Activated gamma-delta T cell treated with anti-CD3 and anti-CD28 coated beads, Interleukin-2, amount 50 U/mL, for 16 hours (primary cell): Measurements from ENCODE around the gene SHISA8.
"Not testable (repeated sequence)": the region's sequence is repeated elsewhere in the genome, so short reads cannot be mapped to it uniquely, and the experiment has no call there.

Source experiments
- DNase-seq: peaks from one replicate; pipeline ENCODE4 v3.0.0-alpha.2; 2020; ENCODE audit warnings: low read depth

Gene SHISA8

DNA sequence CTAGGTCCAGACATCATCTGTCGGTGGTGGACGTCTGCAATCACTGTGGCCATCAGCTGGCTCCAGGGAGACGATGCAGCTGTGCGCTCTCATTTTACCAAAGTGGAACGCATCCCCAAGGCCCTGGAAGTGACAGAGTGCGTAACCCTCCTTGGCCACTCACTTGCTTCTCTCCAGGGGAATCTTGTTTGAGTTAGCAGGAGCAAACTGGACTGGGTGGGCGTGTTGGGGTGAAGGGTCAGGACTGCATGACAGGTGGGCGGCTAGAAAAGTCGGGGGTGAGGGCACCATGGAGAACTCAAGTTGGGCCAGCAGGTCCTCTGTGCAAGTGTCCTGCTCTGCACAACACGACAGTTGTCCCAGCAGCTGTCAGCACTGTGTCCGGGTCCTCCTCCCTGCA is 16.2 kb downstream of the SHISA8 start:
- DNase-seq, result no peak

DNA sequence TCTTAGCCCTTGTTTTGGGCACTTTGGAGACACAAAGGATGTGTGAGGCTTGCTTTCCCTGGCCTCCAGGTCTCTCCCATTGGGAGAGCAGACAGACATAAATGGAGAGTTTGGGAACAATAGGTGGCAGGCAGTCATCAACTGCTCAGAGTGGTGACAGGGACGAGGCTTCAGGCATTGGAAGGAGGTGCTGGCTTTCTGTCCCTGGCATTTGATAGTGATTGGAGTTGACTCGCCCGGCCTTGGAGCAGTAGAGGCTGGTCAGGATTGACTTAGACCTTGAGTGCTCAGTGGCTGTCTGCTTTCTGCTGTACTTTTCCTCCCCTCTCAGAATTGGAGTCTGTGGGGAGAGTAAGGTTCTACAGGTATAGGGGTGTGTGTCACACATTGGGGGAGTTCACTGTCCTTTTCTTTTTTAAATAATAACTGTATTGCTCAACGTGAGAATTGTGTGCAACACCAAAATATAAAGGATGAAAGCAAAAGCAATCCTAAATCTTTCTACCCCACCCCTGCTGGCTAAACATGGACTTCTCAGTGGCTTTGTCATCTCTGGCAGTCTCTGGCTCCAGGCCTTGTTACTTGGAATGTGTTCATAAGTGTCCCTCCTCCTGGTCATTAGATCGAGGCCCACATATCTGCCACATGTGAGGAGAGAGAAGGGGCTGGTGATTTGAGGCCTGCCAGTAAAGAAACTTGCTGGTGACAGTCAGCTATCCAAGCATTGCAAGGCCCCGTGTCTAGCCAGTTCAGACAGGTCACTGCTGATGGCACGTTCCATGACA is 21.1 kb downstream of the SHISA8 start:
- DNase-seq, result no peak

GRCh38 chr22:41892721-41893120 is 22.2 kb downstream of the SHISA8 start:
- DNase-seq, result no peak

GRCh38 chr22:41891407-41891806 is 23.5 kb downstream of the SHISA8 start:
- no peak for DNase-seq

DNA sequence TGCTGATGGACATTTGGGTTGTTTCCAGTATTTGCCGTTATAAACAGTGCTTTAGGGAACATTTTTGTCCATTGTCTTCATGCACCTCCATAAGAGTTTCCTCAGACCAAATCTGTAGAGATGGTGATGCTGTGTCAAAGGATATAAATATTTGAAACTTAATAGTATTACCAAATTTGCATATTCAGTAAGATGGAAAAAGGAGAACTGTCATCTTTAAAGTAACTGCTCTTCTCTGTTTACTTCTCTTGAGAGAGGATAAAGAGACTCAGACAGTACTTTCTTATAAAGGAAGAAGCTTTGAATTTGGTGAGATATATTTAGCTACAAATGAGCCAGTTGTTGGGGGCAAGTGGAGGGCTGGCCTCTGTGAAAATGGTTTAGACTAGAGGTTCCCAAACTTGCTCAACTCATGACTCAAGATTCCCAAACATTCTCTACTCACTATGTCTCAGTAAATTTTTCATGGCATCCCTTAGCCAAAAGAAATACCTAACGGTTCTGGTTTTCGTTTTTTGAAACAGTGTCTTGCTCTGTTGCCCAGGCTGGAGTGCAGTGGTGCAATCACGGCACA is 26.2 kb downstream of the SHISA8 start:
- DNase-seq, result no peak

GRCh38 chr22:41885516-41885915 is 29.4 kb downstream of the SHISA8 start:
- no peak for DNase-seq

DNA sequence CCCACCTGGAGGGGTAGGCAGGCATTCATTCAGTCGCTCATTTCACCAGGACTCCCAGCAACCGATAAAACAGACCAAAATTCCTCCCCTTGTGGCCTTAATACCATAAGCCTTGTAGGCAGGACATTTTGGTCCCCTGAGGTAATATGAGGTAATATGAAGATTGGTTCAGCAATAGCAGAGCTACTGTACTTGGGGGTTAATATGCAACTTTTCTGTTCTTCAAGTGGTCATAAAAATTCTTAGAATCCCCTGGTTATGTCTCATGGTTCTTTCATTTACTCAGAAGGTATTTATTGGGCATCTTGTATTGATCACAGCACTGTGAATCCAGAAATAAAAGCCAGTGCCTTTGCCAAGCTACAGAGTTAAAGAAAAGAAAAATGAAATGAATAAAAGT is 29.8 kb downstream of the SHISA8 start:
- no peak for DNase-seq

GRCh38 chr22:41883400-41883799 is 31.5 kb downstream of the SHISA8 start:
- no peak for DNase-seq

- no peak for DNase-seq
These were observed 34.2 kb downstream of the SHISA8 start for GRCh38 chr22:41880653-41881052.

DNA sequence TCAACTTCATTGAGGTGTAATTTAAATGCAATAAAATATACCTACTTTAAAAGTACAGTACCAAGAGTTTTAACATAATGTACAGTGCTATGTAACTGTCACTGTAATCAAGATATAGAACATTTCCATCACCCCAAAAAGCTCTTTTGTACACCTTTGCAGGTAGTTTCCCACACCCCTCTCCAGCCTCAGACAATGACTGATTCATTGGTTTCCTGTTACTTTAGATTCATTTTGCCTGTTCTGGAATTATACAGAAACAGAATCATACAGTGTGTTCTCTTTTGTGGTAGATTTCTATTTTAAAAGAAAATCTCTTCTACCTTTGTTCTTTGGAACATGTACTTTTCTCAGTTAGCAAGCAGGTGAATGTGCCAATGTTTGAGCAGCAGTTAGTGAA is 38.2 kb downstream of the SHISA8 start:
- DNase-seq, result no peak

DNA sequence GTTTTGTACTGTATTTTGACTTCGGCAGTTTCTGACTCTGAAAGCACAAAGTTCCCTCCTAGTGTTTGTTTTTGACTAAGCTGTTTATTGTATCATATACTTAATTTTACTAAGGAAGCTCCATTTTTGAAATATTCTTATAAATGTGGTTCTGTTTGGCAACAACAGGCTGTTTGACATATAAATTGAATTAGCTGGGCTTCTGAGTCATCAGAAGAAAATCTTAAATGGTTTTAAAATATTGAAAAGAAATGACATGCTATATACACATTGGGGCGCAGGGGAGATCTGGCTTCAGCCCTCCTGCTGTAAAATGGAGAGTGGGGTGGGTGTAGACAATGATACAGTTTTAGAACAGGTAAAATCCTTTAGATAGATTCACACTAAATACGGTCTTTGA is 38.6 kb downstream of the SHISA8 start:
- no peak for DNase-seq

DNA sequence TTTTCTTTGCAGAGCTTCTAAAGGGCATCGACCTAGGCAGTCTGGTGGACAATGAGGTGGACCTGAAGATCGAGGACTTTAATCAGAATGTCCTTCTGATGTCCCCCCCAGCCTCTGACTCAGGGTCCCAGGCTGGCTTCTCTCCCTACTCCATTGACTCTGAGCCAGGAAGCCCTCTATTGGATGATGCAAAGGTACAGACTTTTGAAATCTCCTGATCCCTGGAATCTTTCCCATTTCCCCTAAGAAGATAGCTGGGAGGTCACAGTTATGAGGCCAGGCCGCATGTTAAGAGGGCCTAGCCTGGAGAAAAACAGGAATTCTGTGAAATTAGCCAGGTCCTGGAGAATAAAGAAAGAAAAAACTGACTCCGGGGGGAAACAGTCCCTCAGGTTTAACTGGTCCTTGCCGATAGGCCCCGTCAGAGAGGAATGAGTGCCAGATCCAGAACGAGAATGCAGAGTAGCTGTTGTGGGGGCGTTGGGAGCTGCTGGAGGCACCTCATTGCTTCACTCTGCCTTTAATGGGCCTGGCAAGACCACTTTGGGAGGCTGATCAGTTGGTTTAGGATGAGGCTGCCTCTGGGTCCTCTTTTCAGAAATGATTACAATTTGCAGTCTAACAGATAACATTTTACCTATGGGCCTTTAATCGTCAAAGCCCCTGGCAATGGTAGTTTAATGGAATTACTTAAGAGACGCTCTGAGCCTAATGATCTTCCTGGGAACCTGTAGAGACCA is 39.2 kb downstream of the SHISA8 start:
- DNase-seq, result no peak

DNA sequence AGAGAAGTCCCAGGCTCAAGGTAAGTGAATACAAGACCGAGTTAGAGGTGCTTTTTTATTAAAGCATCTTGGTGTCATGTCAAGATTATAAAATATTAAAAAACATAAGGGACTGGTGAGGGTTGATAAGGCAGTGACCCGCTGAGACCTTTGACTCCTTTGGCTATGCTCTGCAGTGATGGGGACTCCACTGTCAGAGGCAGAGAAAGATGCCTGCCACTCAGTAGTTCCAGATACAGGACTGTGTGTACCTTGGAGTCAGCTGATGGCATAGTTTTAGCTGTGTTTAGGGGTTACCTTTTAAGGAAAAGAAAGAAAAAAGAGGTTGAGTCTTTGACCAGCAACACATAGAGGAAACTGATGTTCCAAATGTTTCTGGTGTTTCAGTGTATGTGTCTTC is 40.8 kb downstream of the SHISA8 start:
- DNase-seq, result no peak

- DNase-seq, result no peak
These were observed 41.5 kb downstream of the SHISA8 start for GRCh38 chr22:41873391-41873790.

- no peak for DNase-seq
These were observed 44.1 kb downstream of the SHISA8 start for GRCh38 chr22:41870786-41871185.

- DNase-seq, result not testable (repeated sequence)
These were observed 44.8 kb downstream of the SHISA8 start for GRCh38 chr22:41870081-41870480.

- no peak for DNase-seq
These were observed 46.3 kb downstream of the SHISA8 start for GRCh38 chr22:41868556-41868955.

- DNase-seq, result no peak
These were observed 51.4 kb downstream of the SHISA8 start for GRCh38 chr22:41863472-41863871.

DNA sequence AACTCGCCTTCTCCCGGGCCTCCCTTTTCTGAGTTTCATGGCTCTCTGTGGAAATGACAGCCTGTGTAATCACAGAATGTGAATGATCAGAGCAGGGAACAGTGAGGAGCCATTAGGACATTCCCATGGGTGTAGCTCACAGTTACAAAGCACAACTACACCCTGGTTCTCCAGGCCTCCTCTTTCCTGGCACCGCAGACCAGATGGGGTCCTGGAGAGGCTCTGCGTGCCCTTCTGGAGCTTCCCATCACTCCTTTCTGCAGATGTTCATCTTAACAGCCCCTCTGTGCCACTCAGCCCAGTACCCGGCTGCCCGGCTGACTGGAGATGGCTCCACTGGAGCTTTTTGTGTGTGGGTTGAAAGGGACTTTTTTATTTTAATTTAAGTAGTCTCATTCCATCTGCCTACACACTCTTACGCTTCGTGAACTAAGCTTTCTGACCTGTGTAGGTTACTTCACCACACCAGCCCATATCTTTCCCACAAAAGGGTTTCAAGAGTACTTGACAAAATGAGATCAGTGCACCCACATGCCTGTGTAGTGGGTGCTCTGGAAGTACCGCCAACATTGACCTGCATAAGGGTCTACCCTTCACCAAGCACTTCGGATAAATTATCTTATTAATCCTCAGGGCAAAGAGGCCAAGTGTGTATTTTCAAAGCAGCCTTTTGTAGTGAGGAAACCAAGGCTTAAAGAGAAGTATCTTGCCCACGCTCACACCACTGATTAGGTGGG is 52.2 kb downstream of the SHISA8 start:
- peak; percentile 33 for DNase-seq

DNA sequence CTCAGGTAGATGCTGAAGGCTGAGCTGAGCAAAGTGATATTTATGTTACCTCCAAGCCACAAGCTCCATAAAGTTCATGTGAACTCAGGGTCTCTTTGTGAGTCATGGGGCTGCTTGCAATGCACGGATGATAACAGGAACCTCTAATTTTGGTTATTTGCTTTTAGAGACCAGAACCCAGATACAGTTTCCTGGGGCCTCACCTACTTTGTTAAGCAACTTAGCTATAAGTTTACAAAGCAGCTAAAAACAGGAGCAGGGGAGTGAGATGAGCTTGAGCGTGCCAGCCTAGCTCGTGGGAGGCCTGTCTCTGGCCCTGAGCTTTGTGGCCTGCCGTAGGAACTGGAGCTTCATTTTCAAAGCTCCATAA is 52.7 kb downstream of the SHISA8 start:
- DNase-seq, result peak; percentile 36
